HEK293 (cell line): ENCODE measurements around the gene BBS12.

Experiments used
- CTCF ChIA-PET: fragments of 350-600 bp; formaldehyde crosslinking; extraction: SDS; loops from one replicate; lab custom pipeline; 2021; ENCODE audit warnings: antibody characterized with exemption; lab: Yijun Ruan, JAX
- POLR2A ChIA-PET: fragments of 300-600 bp; formaldehyde crosslinking; extraction: SDS; loops from one replicate; lab custom pipeline; 2020; ENCODE audit warnings: antibody characterized with exemption, inconsistent platforms; lab: Yijun Ruan, JAX
- H3K27ac ChIP-seq: fragments of 200-500 bp; sonication (Bioruptor generic); 2 replicates; pipeline ENCODE4 v1.5.1; 2014; ENCODE audit warnings: low read depth, low read length, control low read depth, inconsistent platforms; ENCODE audit errors: extremely low read depth
- H3K36me3 ChIP-seq, 2 experiments: fragments of 200-500 bp in 1 of 2; sonication (Bioruptor generic) in 1 of 2; 1 replicate in 1 of 2; 2 replicates in 1 of 2; pipeline ENCODE4 v1.5.1; 2014 to 2017; ENCODE audit warnings: inconsistent platforms in 2 of 2, low read length in 2 of 2; ENCODE audit not compliant: control insufficient read depth in 2 of 2, insufficient read depth in 1 of 2
- H3K4me1 ChIP-seq: fragments of 200-500 bp; sonication (Bioruptor generic); 2 replicates; pipeline ENCODE4 v1.5.1; 2014; ENCODE audit warnings: mild to moderate bottlenecking, low read length, inconsistent platforms; ENCODE audit not compliant: control insufficient read depth, insufficient read depth
- H3K4me3 ChIP-seq: 2 replicates; pipeline ENCODE4 v1.5.1; 2011; ENCODE audit warnings: low read depth, mild to moderate bottlenecking, control low read depth, low read length, moderate library complexity
- H3K9me3 ChIP-seq: fragments of 200-500 bp; sonication (Bioruptor generic); 2 replicates; pipeline ENCODE4 v1.5.1; 2014; ENCODE audit warnings: low read depth, low read length, inconsistent platforms; ENCODE audit not compliant: control insufficient read depth, insufficient read depth
- IKZF3 ChIP-seq: fragments of 450-650 bp; IDR thresholded peaks from 2 replicates; pipeline ENCODE4 v1.5.0; 2018; ENCODE audit warnings: missing biosample characterization, mild to moderate bottlenecking, missing genetic modification characterization, moderate library complexity
- REST ChIP-seq: fragments of 450-650 bp; formaldehyde crosslinking; IDR thresholded peaks from 2 replicates; pipeline ENCODE4 v1.5.1; 2016; ENCODE audit warnings: missing biosample characterization, missing genetic modification characterization
- SP7 ChIP-seq: fragments of 450-650 bp; formaldehyde crosslinking; IDR thresholded peaks from 2 replicates; pipeline ENCODE4 v1.5.1; 2016; ENCODE audit warnings: missing biosample characterization, missing genetic modification characterization
- YY1 ChIP-seq: fragments of 450-650 bp; formaldehyde crosslinking; IDR thresholded peaks from 2 replicates; pipeline ENCODE4 v1.5.1; 2018; ENCODE audit warnings: missing biosample characterization, missing genetic modification characterization
- ZFP41 ChIP-seq: fragments of 450-650 bp; formaldehyde crosslinking; IDR thresholded peaks from 2 replicates; pipeline ENCODE4 v1.5.1; 2016; ENCODE audit warnings: missing biosample characterization, missing genetic modification characterization, borderline replicate concordance
- ZNF132 ChIP-seq: fragments of 450-650 bp; formaldehyde crosslinking; IDR thresholded peaks from 2 replicates; pipeline ENCODE4 v1.5.1; 2017; ENCODE audit warnings: missing biosample characterization, missing genetic modification characterization, borderline replicate concordance
- ZNF223 ChIP-seq: fragments of 450-650 bp; formaldehyde crosslinking; IDR thresholded peaks from 2 replicates; pipeline ENCODE4 v1.5.1; 2016; ENCODE audit warnings: missing biosample characterization, missing genetic modification characterization
- ZNF24 ChIP-seq: fragments of 450-650 bp; formaldehyde crosslinking; IDR thresholded peaks from 2 replicates; pipeline ENCODE4 v1.5.1; 2016; ENCODE audit warnings: missing biosample characterization, missing genetic modification characterization
- ZNF416 ChIP-seq: fragments of 450-650 bp; formaldehyde crosslinking; IDR thresholded peaks from 2 replicates; pipeline ENCODE4 v1.5.1; 2016; ENCODE audit warnings: missing biosample characterization, missing genetic modification characterization
- ZNF449 ChIP-seq: fragments of 450-650 bp; formaldehyde crosslinking; IDR thresholded peaks from 2 replicates; pipeline ENCODE4 v1.5.1; 2017; ENCODE audit warnings: missing biosample characterization, mild to moderate bottlenecking, missing genetic modification characterization, moderate library complexity
- ZNF48 ChIP-seq: fragments of 450-650 bp; formaldehyde crosslinking; IDR thresholded peaks from 2 replicates; pipeline ENCODE4 v1.5.1; 2016; ENCODE audit warnings: missing biosample characterization, missing genetic modification characterization
- ZNF596 ChIP-seq: fragments of 450-650 bp; IDR thresholded peaks from 2 replicates; pipeline ENCODE4 v1.5.0; 2018; ENCODE audit warnings: missing biosample characterization, mild to moderate bottlenecking, missing genetic modification characterization, moderate library complexity
- ZNF664 ChIP-seq: fragments of 450-650 bp; formaldehyde crosslinking; IDR thresholded peaks from 2 replicates; pipeline ENCODE4 v1.5.1; 2016; ENCODE audit warnings: missing biosample characterization, missing genetic modification characterization
- ZNF677 ChIP-seq: fragments of 450-650 bp; IDR thresholded peaks from 2 replicates; pipeline ENCODE4 v1.5.0; 2018; ENCODE audit warnings: missing biosample characterization, mild to moderate bottlenecking, missing genetic modification characterization, moderate library complexity
- ZNF692 ChIP-seq: fragments of 450-650 bp; formaldehyde crosslinking; IDR thresholded peaks from 2 replicates; pipeline ENCODE4 v1.5.1; 2016; ENCODE audit warnings: missing biosample characterization, missing genetic modification characterization

BBS12 gene

DNA sequence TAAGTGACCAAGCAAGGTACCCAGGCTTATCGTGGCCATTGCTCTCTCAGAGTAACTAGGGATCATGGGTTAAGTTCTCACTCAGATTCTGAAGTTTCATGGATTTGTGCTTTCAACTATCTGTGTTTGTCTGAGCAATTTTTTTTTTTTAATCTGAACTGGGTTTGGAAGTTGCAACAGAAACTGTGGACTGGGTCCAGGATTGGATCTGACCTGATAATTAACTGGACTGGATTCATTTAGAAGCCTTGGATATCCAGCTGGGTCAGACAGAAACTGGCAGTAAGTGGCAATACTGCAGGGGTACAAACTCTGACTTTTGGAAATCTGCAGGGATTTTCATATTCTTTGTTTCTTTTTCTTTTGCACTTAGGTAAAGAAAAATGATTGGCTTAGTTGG lies 55.4 kb downstream of the BBS12 start (continued):
- TF ChIP-seq ZNF692 (tag by site-specific recombination) (no peak), ZNF449 (no peak), ZNF416 (no peak)

DNA sequence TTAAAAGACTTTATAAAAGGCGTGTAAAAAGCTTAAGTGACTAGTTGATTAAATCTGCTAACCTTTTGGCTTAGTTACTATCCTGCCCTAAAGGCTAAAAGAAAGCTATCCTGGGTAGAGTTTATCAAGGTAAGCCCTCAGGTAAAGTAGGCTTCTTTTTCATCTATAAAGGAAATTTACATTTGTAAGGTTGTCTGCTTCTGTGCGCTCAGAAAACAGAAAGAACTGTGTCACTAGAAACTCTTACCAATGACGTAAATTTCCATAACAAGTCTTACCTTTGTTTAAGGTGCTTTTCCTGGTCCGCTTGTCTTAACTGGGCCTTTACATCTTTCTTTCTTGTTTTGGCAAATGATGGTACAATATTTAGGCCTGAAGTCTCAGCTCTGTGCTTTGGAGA lies 56.4 kb downstream of the BBS12 start:
- CTCF ChIA-PET = interaction anchor here (1.1 kb wide), 1 partner anchor 23 kb away, joined by 4 read pairs; no protein-coding TSS in a partner anchor
- H3K9me3 ChIP-seq = no peaks in the 10 kb centered on the region
- H3K36me3 ChIP-seq = no peaks in the 10 kb centered on the region
- no peak overlapping the region for H3K27ac ChIP-seq
- POLR2A ChIA-PET = no interaction called here
- H3K4me3 ChIP-seq = no peak overlapping the region
- no peaks in the 10 kb centered on the region for H3K4me1 ChIP-seq
- TF ChIP-seq ZNF48 (tag by site-specific recombination) = no peak
- TF ChIP-seq ZNF677 = no peak
- TF ChIP-seq ZNF596 (tag by site-specific recombination) = no peak
- no peak for TF ChIP-seq ZNF223 (tag by site-specific recombination)
- no peak for TF ChIP-seq YY1 (tag by site-specific recombination)
- TF ChIP-seq ZNF132 (tag by site-specific recombination) = no peak
- TF ChIP-seq ZFP41 (tag by site-specific recombination) = no peak
- no peak for TF ChIP-seq REST (tag by site-specific recombination)
- no peak for TF ChIP-seq ZNF664 (tag by site-specific recombination)

- Histone ChIP-seq H3K4me3 (no peak overlapping the region), H3K4me1 (no peaks in the 10 kb centered on the region), H3K9me3 (no peaks in the 10 kb centered on the region), H3K27ac (no peak overlapping the region), H3K36me3 (no peaks in the 10 kb centered on the region)
- CTCF ChIA-PET = interaction anchor here (0.6 kb wide), 1 partner anchor 37 kb away, joined by 3 read pairs; no protein-coding TSS in a partner anchor
- POLR2A ChIA-PET = no interaction called here
- TF ChIP-seq IKZF3 (tag by site-specific recombination) (no peak), SP7 (tag by site-specific recombination) (no peak), ZNF24 (no peak)
Measured at GRCh38 chr4:122793811-122794210, 61.3 kb downstream of the BBS12 start.
